Stimulated activated CD8-positive, alpha-beta memory T cell treated with anti-CD3 and anti-CD28 coated beads, Interleukin-4, amount 100 ng/mL, for 1 hour (primary cell): ENCODE data around the gene ZDHHC14.
"Not testable (repeated sequence)": the region's sequence is repeated elsewhere in the genome, so short reads cannot be mapped to it uniquely, and the experiment has no call there.

ENCODE experiments used
- DNase-seq, 2 donors: peaks; one replicate each; pipeline ENCODE4 v3.0.0-alpha.2; 2020; ENCODE audit warnings: low read depth in 2 of 2, low spot score in 1 of 2

The ZDHHC14 gene

DNA sequence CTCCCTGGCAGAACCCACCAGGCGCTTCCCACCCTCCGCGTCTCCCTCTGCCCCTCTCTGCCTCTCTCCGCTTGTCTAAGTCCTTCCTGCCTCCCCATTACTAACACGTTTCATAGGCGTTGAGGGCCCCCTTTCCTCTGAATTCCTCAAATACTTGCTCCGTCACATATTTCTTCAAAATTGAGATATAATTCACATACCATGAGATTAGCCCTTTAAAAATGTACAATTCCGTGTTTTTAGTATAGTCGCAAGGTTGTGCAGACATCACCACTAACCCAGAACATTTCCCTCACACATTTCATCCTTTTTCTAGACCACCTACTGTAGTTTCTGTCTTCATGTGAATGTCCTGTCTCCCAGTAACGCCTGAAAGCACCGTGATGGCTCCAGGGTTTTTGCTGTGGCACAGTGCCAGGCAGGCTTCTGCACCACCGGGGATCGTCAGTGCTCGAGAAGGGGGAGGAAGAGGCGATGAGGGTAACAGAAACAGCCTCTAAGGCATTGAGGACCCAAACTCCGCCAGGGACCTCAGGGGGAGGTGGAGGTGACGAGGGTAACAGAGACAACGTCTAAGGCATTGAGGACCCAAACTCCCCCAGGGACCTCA is 300.2 kb downstream of the ZDHHC14 start:
- no peak for DNase-seq

DNA sequence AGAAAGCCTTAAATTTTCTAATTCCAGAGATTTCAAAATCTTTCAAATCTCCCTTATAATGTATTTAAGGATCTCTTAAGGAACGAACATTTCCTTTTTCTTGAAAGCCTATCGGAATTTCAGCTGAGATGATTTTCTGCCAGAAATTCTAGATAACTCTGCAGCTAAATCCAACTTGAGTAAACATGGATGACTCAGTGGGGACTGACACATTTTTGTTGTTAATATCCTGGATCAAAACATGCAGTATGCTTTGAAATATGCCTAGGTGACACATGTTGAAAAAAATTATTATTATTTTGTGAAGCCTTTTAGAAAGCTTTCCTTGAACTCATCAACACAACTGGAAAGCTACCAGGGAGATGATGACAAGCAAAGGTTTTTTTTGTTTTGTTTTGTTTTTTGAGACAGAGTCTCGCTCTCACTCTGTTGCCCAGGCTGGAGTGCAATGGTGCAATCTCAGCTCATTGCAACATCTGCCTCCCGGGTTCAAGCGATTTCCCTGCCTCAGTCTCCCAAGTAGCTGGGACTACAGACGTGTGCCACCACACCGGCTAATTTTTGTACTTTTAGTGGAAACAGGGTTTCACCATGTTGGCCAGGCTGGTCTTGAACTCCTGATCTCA is 302.0 kb downstream of the ZDHHC14 start:
- DNase-seq = no peak

DNA sequence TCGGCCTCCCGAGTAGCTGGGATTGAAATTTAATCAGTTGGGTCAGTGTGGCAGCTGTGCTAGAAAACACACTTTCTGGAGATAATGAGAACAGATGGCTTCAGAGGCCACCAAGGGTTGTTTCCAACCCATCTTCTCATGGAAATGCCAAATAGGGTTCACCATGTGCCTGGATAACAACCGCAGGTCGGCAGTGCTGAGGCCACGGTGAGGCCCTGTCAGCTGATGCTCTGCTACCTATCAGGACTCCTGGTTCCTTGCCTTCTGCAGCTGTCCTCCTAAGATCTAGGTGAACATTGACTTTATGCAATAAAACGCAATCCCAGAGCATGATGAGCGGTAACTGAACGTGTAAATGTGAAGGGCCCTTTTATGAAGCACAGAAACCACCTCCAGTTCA is 302.7 kb downstream of the ZDHHC14 start:
- DNase-seq = no peak

DNA sequence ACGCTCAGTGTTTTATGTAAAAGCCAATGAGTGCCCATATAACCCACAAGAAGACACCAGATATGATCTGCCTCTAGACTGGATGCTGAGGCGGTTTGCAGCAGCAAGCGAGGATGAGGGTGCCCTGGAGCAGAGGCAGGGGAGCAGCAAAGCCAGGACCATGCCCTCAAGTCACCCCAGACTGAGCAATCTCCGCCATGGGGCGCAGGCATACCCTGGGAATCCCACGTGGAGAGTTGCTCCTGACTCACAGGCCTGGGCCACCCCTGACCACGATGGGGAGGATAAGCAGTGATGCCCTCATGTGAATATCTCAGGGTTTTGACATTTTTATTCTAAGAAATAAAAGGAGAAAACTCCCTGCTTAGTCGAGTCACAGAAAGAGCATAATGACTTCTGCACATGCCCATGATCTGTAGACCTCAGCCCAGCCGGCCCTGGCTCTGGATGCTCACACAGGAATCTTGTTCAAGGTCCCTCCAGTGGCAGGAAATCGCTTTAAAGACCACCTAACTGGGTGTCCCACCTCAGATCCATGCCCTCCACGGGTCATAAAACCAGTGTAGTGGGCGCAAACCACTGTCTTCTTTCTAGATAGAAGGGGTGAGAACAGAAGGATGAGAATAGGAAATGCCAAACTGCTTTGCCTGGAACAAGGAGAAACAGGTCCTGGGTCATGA is 303.8 kb downstream of the ZDHHC14 start:
- DNase-seq = no peak

DNA sequence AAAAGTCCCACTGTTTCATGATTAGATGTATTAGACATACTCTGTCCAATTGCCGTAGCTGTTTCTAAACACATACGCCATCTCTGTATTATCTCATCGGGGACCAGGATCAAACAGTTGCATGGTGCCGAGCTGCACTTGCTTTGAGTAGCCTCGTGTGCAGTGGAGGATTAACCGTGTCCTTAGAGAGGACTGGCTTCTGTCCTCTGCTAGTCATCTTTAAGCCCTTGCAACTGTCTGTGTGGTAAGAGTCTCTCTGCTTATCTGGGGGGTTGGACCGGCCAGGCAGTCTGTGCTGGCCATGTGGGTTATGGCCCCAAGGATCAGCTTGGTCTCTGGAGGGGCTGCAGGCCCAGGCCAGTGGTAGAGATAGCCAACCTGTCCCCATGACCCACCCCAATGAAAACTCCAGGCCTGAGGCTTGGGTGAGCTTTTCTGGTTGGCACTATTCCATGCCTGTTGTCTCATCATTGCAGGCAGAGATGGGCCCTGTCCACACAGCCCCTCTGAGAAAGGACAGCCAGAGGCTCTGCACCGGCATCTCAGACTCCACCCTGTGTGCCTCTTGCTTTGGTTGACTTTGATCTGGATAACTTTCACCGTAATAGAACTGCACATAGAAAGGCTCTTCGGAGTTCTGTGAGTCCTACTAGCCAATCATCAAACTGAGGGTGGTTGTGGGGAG is 304.7 kb downstream of the ZDHHC14 start:
- no peak for DNase-seq

DNA sequence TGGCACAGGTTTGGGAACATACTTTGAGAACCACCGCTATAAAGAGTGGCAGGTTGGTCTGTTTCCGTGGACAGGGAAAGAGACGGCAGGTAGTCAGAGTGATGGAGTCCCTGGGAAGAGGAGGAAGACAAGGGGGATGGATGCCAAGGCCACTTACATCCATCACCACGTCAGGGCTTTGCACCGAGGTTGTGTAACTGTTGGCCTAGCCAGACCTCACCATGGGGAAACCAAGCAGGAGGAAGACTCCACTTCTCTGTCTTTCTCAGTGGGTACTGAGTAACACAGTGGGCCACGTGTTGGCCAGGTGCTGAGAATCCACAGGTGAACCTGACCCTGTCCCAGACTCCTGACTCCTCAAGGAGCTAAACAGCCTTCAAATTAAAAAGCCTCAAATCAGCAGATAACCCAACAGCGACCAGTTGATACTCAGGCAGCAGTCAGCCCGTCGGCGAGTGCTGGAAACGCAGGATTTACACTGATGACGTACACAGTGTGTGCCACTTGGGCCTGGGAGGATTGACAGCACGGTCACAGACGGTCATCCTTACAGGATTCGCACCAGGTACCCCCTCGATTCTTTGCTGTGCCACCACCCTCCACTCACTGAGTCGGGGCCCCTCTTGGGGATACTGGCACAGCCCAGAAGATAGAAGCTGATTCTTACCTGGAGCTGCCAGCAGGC is 307.4 kb downstream of the ZDHHC14 start:
- DNase-seq = no peak

DNA sequence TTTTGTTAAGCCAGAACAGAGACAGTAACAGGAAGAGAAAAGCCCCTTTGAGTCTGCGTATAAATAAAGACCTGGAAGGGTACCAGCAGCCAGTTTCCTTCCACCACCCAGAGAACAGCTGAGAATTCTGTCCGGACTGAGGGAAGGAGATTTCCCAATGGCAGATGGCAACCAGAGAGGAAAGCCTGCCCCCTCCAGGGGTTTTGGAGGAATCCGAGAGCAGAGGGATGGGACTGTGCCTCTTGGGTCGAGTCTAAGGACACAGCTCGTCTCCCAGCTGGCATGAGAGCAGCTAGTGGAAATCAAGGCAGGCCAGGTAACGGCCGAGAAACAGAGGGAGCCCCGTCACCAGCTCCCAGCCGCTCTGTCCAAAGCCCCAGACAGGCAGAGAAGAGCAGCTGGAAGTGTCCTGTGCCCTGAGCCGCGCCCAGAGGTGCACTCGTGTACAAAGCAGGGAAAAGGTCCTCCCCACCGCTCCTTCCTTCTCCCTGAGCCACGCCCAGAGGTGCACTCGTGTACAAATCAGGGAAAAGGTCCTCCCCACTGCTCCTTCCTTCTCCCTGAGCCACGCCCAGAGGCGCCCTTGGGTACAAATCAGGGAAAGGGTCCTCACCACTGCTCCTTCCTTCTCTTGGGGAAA is 308.1 kb downstream of the ZDHHC14 start:
- no peak for DNase-seq

DNA sequence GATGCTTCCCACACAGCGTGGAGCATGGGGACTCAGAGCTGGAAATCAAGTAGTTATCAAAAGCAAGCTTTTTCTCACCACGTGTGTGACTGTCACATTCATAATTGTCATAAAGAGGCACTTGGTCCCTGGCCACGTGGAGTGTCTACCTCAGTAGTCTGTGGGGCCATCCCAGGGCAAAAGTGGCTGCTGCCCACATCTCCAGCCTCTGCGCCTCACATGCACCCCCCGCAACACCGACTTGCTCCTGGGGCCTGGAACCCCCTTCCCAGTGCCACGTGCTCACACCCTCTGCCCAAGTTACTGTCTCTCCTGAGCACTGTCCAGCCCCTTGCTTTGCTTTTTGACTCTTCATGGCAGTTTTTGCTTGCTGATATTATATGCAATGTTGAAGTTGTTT is 308.9 kb downstream of the ZDHHC14 start:
- DNase-seq = no peak

DNA sequence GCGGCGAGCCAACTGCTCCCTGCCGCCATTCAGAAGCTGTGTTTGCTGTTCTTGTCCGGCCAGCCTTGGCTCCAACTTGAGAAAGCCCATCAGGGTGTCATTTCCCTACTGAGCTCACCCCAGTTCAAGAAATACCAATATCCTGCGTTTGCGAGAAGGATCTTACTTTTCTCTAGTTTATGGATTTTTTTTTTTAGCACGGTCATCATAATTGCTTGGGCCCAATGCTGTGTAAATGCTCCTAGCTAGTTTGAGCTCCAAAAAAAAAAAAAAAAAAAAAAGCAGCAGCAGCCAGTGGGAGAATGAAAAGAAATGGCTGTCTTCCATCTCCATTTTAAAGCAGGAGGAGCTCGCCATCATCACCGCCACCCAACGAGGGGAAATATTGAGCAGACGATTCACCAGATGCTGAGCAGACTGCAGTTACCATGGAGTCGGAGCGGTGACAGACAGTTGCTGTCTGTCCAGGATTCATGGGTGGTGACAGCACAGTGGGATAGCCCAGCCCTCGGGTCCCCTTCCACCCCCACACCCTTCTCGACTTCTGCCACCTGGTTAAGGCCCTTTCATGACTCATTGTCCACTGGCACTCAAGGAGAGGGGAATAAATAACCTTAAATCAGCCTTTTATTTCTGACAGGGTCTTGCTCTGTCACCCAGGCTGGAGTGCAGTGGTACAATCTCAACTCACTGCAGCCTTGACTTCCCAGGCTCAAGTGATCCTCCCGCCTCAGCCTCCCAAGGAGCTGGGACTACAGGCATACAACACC is 309.6 kb downstream of the ZDHHC14 start:
- DNase-seq = no peak

DNA sequence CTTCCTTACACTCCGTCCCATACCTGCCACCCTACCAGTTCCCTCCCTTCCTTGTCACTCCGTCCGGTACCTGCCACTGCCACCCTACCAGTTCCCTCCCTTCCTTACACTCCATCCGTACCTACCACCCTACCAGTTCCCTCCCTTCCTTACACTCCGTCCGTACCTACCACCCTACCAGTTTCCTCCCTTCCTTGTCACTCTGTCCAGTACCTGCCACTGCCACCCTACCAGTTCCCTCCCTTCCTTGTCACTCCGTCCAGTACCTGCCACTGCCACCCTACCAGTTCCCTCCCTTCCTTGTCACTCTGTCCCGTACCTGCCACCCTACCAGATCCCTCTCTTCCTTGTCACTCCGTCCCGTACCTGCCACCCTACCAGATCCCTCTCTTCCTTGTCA is 310.6 kb downstream of the ZDHHC14 start:
- not testable (repeated sequence) for DNase-seq

DNA sequence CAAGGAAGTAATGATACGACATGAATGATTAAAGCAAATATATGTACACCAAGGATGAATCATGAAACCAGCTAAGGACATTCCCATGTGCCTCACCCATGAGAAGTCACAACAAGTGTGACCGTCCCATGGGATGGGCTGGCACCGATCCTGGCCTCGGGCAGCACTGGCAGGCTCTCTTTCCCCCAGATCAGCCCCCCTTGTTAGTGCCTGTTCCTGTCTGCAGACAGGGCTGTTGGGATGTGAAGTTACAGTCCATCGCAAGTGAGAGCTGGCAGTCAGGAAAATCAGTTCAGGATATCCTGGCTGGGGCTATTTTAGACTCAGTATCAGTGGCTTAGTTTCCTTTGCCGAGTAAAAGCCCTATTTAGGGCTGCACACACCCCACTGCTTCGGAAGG is 312.9 kb downstream of the ZDHHC14 start:
- no peak for DNase-seq

DNA sequence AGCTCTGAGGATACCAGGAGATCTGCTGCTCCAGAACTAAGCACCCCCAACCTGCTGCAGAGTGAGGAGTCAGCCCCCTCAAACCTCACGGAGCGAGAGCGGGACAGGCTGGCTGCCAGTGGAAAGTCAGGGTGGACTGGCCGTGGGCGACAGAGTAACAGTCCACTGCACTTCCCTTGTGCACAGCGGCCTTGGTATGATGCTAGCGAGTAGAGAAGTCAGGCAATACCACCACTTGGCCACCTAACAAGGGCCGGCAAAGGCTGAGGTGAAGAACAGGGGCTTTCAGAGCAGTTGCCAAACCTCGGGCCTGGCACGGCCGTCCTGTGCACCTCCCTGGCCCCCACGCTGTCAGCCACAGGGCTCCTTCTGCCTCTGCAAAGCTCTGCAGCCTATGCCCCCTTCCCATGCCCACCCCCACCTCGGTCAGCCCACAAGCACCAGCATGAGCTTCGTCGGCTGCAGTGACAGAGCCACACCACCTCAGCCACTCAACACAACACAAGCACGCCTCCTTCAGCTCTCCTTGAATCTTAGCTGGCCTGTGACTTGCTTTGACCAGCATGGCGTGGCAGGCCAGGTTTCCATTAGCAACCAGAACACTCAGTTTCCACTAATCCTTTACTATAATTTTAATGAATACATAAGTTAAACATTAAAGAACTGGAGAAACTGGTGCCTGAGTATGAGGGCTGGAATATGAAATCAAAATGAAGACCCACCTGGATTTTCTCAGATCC is 314.5 kb downstream of the ZDHHC14 start:
- DNase-seq = no peak

DNA sequence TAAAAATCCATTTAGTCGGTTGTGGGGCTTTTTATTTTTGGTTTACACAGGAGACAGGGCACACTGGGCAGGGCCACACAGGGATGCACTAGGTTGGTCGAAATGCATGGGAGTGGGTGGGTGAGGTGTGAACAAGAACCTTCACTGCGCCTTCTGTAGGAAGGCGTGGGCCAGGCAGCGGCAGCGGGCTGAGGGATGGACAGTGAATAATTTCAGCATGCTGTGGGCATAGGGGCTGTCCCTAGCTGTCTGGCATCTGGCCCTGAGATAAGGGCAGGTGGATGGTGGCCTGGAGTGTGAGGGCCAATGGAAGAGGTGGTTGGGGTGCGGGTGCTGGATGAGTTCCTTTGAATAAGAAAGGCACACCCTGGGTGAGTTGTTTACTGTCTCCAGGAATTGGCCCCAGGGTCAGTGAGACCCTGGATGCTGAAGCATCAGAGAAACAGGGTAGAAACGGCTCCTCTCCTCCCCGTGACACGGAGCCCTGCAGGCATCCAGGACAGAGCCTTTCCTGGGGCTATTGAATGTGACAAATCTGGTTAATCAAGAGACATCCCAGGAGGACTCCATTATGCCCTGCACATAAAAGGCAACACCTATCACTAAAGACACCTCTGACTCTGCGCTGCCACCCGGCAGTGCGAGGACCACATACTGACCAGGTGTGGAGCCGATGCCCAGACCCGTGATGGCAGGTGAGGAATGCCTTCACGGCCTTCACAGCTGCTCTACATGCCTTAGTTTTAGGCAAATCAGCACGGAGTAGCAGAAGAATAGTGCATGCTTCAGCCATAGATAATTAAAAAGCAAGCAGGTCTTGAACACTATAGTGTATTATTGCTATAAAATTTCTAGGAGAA is 319.0 kb downstream of the ZDHHC14 start:
- DNase-seq = no peak

DNA sequence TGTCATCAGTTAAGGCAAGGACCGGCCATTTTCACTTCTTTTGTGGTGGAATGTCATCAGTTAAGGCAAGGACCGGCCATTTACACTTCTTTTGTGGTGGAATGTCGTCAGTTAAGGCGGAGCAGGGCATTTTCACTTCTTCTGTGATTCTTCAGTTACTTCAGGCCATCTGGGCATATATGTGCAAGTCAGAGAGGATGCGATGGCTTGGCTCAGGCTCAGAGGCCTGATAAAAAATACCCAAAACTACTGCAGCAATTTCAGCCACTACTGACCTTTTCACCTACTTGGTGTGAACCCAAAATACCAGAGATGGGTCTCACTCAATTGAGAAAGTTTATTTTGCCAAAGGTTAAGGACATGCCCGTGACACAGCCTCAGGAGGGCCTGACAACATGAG is 325.4 kb downstream of the ZDHHC14 start:
- DNase-seq = not testable (repeated sequence)

DNA sequence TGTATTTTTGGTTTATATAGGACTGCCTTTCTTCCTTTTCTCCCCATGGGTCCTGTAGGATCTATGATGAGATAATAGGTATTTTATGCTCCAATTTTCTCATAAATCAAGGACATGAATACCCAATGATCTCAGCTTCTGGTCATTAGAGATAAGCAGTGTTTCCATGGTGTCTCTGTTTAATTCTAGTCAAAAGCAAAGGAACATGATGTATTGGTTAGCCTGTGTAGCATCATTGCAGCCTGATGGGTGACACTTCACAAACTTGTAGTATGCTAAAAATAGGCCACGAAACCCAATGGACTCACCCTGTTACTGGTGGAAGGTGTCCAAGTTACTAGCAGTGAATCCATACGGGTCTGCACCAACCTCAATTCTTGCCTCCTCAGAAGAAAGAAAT is 325.9 kb downstream of the ZDHHC14 start:
- DNase-seq = no peak

DNA sequence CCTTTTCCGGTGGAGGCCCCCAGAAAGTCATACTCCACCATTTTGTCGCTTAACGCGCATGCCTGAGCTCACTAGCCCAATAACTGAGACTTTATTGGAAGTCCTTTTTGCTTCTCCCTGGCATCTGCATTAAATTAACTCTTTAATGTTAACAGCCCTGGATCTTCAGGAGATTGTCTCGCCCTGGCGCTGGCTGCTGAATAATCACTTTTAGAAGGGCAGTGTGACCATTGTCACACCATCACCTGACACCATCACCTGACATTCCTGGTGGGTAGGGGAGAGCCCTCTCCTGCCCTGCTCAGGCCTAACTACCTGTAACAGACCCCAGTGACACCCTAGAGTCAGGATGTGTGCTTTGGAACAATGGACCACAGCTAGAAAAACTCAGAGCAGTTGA is 326.6 kb downstream of the ZDHHC14 start:
- DNase-seq = no peak

DNA sequence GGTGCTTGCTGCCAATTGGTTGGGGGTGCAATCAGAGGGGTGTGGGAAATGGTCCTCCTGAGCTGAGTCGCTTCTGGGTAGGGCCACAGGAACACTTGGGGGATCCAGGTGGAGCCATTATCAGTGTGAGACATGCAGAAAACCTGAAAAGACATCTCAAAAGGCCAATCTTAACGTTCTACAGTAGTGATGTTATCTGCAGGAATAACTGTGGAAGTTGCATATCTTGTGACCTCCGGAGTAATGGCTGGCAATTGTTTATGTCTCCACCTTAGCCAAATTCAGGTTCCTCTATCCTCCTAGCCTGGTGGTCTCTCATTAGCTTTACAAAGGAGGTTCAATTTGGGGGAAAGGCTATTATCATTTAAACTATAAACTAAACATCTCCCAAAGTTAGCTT is 327.2 kb downstream of the ZDHHC14 start:
- no peak for DNase-seq

DNA sequence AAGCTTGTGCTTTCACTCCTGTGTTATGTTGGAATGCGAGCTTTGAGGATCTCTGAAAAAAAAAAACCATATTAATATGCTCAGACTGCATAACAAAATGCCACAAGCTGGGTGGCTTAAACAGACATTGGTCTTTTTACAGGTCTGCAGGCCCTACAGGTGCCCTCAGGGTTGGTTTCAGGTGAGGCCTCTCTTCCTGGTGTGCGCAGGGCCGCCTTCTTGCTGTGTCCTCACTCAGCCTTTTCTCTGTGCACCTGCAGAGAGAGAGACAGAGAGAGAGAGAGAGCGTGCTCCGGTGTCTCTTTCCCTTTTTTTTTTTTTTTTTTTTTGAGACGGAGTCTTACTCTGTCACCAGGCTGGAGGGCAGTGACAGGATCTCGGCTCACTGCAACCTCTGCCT is 327.9 kb downstream of the ZDHHC14 start:
- no peak for DNase-seq

DNA sequence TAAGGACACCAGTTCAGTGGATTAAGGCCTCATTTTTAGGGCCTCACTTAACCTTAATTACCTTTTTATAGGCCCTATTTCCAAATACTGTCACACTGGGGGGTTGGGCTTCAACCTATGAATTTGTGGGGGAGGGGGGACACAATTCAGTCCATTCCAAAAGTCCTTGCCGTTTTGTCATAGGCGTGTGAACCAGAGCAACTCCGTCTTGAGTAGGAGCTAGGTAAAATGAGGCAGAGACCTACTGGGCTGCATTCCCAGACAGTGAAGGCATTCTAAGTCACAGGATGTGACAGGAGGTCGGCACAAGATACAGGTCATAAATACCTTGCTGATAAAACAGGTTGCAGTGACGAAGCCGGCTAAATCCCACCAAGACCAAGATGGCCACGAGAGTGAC is 328.6 kb downstream of the ZDHHC14 start:
- no peak for DNase-seq
